ENCODE data around the gene FRY. TPM values are rescaled to one million over a fixed set of nuclear protein-coding genes. Genes with fewer than 3 reads are reported as not detected.

Gene FRY
- total RNA-seq, 1 donor from 2014 or later: 75.6 TPM

- DNase-seq: no peak
These were observed 279.8 kb downstream of the FRY start for GRCh38 chr13:32311188-32311897.

- DNase-seq: no peak
These were observed 283.0 kb downstream of the FRY start for GRCh38 chr13:32314271-32315237.

GRCh38 chr13:32315238-32316027, 283.9 kb downstream of the FRY start, which contains the start of the genes BRCA2 and ZAR1L:
Gene BRCA2, plus strand, starts transcription at chr13:32315508. Its CDS starts 953 bp downstream, at chr13:32316461.
Gene ZAR1L, minus strand, starts transcription at chr13:32315363. Its CDS starts 3,438 bp downstream, at chr13:32311925.
- DNase-seq: peak; percentile 84

GRCh38 chr13:32316028-32316339, 284.4 kb downstream of the FRY start:
- no peak for DNase-seq

- no peak for DNase-seq
These were observed 284.9 kb downstream of the FRY start for GRCh38 chr13:32316501-32316900.

- DNase-seq: no peak
These were observed 286.3 kb downstream of the FRY start for GRCh38 chr13:32317716-32318465.

- no peak for DNase-seq
These were observed 289.0 kb downstream of the FRY start for GRCh38 chr13:32320528-32320927.

GRCh38 chr13:32323912-32324311, 292.3 kb downstream of the FRY start:
- DNase-seq: no peak

GRCh38 chr13:32330441-32330840, 298.9 kb downstream of the FRY start:
- DNase-seq: no peak

- no peak for DNase-seq
These were observed 303.1 kb downstream of the FRY start for GRCh38 chr13:32334671-32335070.

GRCh38 chr13:32340914-32341313, 309.3 kb downstream of the FRY start:
- DNase-seq: no peak

- DNase-seq: no peak
These were observed 316.1 kb downstream of the FRY start for GRCh38 chr13:32347651-32348050.

Measured in occipital lobe (tissue), 2 donors.